Activated CD4-positive, alpha-beta T cell treated with anti-CD3 and anti-CD28 coated beads for 48 hours (primary cell): ENCODE data around the gene ATP5PB.

ENCODE experiments used
- DNase-seq: peaks from one replicate; pipeline ENCODE4 v3.0.0-alpha.2; 2020

ATP5PB gene, protein sequence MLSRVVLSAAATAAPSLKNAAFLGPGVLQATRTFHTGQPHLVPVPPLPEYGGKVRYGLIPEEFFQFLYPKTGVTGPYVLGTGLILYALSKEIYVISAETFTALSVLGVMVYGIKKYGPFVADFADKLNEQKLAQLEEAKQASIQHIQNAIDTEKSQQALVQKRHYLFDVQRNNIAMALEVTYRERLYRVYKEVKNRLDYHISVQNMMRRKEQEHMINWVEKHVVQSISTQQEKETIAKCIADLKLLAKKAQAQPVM

DNA sequence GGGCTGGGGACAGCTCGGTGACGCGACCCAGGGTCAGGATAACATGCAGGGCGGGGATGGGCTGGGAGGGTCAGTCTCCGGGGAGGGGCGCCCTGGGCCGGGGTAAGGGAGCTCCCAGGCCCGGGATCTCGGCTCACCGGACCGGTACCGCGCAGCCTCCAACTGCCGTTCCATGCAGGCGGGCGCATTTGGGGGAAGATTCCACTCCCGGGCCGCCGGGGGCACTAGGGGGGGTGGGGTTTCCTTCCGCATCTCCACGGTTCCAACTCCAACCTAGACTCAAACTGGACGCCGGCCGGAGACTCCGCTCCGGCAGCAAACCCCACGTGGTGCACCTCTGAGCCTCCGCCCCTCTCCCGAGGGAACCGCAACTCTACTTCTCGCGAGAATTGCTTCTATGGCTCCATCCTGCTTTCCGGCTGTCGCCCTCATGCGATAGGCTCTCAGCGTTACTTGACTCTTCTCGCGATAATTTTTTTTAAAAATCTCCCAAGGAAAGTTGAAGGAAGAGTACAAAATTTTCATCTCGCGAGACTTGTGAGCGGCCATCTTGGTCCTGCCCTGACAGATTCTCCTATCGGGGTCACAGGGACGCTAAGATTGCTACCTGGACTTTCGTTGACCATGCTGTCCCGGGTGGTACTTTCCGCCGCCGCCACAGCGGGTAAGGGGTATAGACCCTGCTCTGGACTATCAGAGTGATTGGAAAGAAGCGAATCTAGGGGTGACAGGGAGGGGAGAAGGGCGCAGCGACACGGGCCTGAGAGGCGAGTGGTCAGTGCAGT, at the start of gene ATP5PB, which contains the start of gene WDR77:
ATP5PB (plus strand) TSS at position 547 of the 785 bp plus-strand sequence; CDS start at position 625, 78 bp downstream.
WDR77 (minus strand) TSS at position 339 of the 785 bp plus-strand sequence; CDS start at position 252, 87 bp downstream.
- DNase-seq, result peak; percentile 92

DNA sequence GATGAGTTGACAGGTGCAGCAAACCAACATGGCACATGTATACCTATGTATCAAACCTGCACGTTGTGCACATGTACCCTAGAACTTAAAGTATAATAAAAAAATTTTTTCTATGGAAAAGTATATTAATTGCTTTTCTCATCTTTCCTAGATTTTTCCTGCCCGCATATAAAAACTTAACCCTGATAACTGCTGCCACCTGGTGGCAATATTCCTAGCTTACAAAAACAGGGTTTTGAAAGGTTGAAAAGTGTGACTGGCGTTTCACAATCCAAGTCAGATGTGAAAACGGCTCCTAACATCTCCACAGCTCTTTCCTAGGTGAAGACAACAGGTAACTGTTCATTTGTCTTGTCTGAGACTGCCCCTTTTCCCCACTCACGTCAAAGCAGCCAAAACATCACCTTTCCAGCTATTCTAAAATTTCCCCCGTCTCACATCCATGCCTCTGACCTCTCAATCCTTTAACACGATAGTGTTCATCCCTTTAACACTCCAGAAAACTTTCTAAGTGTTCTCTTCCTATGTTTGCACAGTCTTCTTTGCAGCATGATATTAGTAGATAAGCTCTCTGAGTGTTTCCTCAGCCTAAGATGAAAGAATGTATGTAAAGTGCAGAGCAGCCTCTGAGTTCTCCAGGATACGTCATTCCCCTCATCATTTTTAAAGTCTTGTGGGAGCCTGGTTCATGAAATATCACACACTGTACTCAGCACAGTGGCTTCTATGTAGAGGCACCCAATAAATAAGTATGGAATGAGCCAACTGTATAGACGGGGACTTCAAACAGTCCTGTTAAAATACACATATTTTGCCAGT, 49.3 kb upstream of the ATP5PB start:
- peak; percentile 57 for DNase-seq

DNA sequence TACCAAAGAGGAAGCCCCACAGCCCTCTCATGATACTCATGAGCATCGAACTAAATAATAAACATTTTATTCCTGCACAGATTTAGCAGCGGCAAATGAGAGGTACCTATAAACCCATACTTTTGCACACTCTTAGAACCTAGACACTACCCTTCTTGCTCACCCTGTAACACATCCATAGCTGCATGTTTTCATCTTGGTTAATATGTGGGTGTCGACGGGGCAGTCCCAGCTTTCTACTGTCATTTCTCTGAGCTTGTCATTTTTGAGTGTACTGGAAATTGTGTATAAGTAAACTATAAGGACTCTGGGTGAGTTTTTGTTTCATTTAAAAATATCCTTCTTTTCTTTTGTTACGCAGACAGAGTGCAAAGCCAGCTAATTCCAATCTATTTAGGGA, 47.2 kb upstream of the ATP5PB start:
- DNase-seq, result peak; percentile 38

DNA sequence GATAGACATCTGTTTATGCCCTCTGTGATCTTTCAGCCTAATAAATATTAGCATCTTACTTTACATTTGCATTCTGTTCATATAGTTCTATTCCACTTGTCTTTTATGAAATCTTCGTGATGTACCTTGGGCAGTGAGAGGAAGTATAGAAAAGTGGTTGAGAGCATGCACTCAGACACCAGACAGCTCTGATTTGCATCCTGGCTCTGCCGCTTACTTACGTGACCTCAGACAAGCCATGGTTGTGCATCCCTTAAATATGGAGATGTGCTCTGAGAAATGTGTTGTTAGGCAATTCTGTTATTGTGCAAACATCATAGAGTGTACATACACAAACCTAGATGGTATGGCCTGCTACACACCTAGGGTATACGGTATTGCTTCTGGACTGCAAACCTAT, 44.7 kb upstream of the ATP5PB start:
- no peak for DNase-seq

DNA sequence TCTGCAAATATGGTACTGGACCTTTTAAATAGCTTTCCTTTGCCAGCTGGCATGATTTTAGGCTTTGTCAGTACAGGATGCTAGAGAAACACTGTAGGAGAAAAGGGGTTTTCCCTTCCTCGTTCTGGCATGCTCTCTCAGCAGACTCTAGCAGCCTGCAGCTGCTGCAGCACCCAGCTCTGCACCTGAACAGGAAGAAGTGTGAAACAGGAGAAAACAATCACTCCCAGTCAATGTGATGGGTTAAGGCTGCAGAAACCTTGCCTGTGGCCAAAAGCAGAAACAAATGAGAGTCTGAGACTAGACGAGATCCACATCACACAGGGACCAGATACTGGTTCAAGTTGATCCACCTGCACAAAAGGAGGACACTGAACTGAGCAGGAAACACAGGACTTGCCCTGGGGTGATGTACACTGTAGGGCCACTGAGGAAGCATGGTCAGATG, 42.9 kb upstream of the ATP5PB start:
- peak; percentile 52 for DNase-seq

DNA sequence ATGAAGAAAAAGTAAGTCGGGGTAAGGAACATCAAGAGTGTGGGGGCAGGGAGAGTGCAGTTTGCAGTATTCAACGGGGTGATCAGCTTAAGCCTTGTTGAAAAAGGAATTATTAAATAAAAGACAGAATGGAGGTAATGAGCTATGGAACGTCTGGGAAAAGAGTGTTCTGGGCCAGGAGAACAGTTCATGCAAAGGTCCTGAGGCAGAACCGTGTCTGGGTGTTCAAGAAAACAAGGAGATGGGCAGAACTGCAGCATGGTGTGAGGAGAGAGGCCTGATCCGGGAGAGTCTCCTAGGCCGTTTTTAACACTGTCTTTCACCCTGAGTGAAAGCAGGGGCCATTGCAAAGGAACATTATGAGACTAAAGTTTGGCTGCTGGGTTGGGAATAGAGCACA, 42.0 kb upstream of the ATP5PB start:
- DNase-seq, result no peak

DNA sequence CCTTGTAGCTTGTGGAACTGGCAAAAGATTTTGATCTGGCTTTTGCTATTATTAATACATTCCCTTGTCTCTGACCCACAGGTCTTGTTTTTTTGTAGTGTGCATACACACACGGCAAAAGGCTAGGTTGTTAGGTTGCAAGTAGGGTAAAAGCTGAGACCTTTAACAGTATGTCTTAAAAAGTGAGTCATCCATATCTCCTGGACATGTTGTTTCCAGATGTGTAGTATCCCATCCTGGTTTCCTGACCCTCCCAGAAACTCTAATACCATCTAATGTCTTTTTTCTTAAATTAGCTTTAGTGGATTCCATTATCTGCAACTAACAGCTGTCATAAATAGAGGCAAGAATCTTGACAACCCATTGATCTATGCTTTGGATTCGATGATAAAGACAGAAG, 36.4 kb upstream of the ATP5PB start:
- no peak for DNase-seq

DNA sequence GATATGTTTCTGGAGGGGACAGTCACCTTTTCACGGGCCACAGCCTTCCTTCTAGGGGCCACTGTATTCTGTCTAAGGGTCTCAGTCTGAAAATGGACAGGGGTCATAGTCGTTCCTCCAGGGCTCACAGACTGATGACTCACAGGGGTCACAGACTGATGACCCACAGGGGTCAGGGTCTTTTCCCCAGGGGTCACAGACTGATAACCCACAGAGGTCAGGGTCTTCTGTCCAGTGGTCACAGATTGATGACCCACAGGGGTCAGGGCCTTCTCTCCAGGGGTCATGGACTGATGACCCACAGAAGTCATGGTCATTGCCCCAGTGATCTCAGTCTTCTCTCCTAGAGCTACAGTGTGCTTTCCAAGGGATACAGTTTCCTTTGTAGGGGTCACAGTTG, 34.5 kb upstream of the ATP5PB start:
- DNase-seq, result no peak

DNA sequence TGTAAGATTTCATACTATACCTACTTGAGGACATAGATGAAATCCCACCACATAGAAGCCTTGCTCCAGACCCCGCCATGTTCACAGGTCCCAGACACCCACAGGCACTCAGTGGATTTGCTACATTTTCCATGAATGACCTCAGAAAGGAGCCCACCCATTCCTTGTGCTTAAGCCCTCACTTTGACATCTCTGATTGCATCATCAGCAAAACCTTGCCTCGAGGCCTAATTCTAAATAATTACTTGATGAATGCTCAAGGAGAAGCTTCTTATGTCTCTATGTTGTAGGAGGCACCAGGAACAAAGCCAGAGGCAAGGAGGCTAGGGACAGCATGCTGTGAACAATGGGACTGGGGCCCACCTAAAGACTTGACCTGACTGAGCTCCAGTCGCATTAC, 33.8 kb upstream of the ATP5PB start:
- DNase-seq, result no peak

DNA sequence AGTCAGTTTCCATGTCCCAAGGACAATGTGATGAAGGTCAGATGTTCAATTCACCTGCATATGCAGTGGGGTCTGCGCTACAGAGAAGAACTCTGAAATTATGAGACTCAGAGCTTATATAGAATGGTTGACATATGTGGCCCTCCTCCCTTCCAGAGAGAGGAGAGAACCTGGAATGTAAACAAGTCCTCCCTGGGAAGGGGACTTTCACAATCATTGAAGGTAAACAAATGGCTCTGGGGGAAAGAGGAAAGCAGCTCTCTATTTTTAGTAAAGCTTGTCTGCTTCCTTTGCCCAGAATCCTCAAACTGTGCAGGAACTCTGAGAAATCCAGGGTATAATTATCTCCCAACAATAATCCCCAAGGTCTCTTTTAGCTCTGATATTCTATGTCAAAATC, 31.5 kb upstream of the ATP5PB start:
- no peak for DNase-seq

DNA sequence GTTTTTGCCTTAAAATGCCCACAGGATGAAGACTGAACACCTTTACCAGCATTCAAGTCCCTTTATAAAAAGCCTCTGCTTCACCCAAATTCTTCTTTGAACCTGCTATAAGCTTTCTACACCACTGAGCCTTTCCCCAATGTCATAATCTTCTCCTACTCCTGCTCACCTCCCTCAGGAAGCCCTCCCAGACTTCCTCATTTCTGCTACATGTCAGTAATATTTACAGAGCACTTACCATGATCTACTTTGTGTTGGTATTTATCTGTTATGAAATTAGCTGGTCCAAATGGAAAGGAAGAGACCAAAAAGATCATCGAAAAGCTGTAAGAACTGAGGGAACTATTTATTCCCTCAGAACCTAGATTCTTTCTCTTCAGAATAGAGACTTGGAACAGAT, 30.2 kb upstream of the ATP5PB start:
- no peak for DNase-seq

DNA sequence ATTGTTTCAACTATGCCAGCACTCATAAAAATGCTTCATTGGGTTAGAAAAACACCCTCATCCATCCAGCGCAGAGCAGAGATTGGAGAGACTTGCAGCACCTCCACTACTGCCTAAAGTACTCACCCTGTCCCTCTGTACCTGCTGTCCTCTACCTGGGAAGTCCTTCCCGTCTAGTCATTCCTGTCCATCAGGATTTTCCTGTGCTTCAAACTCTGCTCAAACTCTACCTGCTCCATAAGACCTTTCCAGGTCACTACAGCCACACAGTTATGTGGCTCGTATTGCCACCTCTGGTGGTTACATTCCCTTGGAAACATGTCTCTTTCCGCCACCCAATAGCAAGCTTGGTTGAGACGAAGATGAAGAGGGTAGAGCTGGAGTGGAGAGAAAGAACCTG, 28.9 kb upstream of the ATP5PB start:
- no peak for DNase-seq

DNA sequence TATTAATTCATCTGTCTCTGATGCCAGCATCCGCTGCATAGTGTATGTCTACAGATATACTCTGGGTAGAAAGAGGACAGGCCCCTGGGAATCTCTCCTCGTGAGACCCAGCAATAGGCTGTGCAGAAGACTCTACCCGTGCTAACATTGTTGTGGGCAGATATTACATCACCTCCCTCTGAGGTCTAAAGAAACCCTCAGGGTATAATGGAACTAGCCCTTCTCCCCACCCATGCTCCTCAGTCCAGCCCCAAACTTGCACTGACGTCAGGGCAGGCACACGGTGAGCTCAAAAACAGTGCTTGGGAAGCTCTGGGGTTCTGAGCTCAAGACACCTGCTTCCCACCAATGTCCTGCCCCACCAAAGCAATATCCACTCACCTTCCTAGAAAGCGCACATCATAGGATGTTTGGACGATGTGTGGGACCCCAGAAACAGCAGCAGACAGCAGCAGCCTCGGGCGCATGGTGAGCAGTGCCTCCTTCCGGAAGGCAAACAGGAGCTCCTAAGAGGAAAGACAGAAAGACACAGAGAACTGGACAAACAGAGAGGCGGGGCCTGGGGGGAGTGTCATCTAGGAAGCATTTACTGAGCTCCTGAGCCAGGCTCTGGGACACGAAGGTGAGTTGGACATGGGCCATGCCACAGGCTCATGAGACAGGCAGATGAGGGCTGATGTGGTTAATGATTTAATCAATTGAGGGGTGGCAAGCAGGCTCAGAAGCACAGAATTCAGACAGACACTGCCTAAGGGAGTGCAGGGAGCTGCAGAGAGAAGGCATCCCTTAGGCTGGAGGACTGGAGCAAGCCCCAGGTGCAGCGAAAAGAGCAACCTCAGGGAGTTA, 26.5 kb upstream of the ATP5PB start:
- no peak for DNase-seq

DNA sequence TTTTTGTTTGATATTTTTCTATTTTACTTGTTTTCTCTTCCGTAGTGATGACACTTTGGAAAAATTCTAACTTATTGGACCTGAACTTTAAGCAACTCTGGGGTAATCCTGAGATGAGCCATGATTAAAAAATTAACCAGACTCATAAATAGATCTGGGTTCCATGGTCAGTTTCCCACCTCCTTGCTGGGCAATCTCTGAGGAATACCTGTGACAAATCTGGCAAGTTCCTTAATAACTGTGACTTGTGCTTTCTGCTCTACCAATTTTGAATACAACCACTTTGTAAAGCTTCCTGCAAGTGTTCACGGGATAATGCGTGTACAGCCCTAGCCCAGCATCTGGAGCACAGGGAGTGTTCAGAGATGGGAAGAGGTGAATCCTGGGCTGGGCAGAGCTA, 25.0 kb upstream of the ATP5PB start:
- no peak for DNase-seq

DNA sequence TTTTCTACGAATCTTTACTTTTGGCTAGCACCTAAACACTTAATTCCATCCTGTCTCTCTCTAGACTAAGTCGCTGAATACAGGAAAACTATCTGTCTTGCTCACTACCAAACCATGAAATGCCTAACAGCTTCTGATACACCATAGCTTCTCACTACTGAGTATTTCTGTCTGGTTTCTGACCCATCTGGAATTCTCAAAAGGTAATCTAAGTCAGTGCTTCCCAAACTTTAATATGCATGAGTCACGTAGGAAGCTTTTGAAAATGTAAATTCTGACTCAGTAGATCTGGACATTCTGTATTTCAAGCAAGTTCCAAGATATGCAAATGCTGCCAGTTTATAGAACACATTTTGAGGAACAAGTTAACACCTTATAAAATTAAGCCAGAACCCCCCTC, 12.5 kb upstream of the ATP5PB start:
- no peak for DNase-seq

DNA sequence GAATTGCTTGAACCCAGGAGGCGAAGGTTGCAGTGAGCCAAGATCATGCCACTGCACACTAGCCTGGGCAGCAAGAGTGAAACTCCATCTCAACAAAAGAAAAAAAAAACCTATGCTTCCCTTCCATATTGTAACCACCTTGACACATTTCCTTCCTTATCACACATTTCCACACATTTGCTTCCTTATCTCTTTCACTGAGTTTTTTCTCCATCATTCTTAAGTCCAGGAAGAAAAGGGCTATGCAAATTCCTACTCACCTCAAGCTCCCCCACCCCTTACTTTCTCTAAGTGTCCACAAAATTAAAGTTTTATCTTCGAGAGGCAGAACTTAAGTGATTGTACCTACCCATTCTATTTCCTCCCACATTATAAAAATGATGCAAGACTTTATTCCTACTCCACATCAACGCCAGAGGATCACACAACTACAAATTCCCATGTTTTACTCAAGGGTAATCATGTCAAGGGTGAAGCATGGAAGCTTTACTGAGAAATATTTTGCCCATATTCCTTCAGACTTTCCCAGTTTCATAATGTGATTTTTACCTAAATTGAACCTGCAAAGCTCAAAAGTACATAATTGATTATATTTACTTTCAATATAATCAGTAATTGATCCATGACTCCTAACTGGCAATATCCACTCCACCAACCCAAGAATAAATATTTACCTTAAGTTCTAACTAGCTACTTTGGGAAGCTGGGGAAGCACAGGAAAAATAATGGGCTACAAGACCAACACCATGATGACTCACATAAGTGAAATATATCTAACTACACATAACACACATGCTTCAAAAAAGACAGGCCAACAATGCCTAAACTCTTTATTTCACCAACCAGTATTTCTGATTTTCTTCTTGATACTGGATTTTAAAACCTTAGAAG, 9.6 kb upstream of the ATP5PB start:
- DNase-seq, result no peak

DNA sequence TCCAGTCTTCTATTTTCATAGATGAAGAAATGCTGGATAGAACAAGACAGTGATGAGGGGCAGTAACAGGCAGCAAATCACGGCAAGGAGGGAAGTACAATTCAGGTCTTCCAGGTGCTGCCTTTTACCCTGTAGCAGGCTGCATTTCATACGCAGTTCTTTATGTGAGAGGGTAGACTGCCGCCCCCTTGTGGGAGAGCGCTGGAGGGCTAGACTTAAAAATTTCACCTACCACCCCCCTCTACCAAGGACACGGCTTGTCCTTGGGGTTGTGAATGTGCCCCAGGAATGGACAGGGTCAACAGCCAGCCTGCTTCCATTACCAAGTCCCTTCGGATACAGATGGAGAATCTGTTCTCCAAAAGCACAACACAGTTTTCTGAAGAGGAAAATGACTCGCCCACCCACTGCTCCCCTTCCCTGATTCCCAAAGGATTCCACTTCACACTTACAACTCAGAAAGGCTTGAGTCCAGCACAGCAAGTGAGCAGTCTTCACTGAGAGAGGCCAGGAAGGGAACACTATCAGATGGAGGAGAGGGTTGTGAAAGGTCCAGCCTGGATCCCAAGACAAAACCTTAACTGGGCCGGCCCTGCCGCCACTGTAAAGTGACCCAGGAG, 7.6 kb upstream of the ATP5PB start:
- DNase-seq, result peak; percentile 73

DNA sequence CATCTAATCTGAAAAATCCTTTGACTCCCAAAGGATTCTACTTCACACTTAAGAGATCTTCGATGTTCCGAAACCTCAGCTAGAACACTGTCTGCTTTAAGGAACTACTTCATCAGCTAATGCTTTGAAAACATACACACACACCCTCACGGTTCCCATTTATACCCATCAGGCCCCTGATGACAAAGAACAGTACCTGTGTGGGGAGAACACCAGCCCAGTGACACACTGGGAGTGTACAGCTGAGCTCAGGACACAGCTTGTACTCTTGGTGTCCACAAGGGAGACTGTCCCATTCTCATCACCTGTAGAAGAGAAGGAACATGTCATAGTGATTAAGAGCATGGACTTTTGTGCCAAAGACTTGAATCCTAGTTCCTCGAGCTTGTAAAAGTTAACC, 6.8 kb upstream of the ATP5PB start:
- peak; percentile 28 for DNase-seq

DNA sequence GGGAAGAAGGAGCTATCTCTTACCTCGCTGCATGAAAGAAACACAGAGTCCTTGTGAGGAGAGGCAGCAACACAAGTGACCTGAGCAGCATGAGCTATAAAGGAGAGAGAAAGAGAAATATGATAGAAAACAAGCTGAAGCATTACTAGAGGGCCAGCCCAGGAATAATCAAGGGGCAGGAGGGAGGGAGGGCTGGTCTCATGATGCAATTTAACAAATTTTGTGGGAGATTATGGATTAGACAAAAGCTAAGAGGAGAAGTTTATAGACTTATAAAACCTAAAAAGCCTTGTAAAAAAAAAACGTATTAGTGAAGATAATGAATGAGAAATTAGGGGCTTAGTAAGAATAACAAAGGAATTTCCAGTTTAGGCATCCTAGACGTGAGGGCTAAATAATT, 5.2 kb upstream of the ATP5PB start:
- no peak for DNase-seq

DNA sequence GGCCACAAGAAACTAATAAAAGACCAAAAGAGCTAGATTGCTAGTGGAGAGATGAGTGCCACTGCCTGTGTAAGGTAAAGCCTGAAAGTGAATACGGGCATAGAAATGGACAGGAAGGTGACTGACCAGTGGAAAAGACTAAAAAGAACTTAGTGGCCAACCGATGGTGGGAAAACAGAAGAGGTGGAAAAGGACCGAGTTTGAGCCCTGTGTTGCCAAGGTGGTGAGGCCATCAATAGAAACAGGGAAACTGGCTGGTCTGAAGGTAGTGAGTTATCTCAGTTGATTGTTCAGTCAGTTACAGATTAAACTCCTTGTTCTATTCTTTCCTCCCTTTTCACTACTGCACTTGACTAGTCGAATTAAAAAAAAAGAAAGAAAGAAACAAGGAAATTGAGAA, 2.7 kb upstream of the ATP5PB start:
- DNase-seq, result no peak
